SU-DHL-6 (cell line): ENCODE results near the gene DAND5.

Experiments used
- CTCF ChIP-seq: fragments of 200-600 bp; sonication (generic); IDR thresholded peaks from one replicate; pipeline ENCODE4 v1.5.1; 2017; ENCODE audit warnings: antibody characterized with exemption, mild to moderate bottlenecking, low read length, moderate library complexity; ENCODE audit not compliant: insufficient read depth, poor library complexity, severe bottlenecking
- EZH2phosphoT487 ChIP-seq: fragments of 200-600 bp; sonication (generic), shearing (Covaris generic); conservative IDR thresholded peaks from 2 replicates; pipeline ENCODE4 v1.6.1; 2018; ENCODE audit warnings: mild to moderate bottlenecking, antibody characterized with exemption, low read length, moderate library complexity, mixed read lengths

GRCh38 chr19:13017306-13018034, 48.1 kb downstream of the DAND5 start:
- no peak for TF ChIP-seq CTCF
- no peak for TF ChIP-seq EZH2phosphoT487
